HG03159 (cell line): ENCODE results near the gene CMTM1.
"Not testable (repeated sequence)": the region's sequence is repeated elsewhere in the genome, so short reads cannot be mapped to it uniquely, and the experiment has no call there.

Source experiments
- ATAC-seq: cut with Tn5 transposase; IDR thresholded peaks from one replicate; pipeline ENCODE4 v1.9.1; 2021; ENCODE audit warnings: mild to moderate bottlenecking, moderate library complexity; ENCODE audit not compliant: unreplicated experiment

CMTM1 gene

GRCh38 chr16:66561381-66562080 lies 4.7 kb upstream of the CMTM1 start:
- ATAC-seq: no peak

DNA sequence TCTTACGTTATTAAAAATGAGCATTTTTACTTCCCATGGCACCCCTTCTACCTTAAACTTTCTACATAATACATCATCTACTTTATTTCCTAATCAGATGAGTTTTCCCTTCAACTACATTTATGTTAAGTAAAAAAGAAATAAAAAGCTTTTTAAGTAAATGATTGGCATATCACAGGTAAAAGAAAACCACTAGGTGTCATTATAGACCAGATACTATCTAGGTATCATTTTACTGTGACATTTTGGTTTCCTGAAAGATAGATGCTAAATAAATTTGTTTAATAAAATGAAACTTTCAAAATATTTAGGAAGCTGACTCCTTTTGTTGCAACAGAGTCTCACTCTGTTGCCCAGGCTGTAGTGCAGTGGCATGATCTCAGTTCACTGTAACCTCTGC lies 3.8 kb upstream of the CMTM1 start:
- ATAC-seq: no peak

GRCh38 chr16:66562986-66563385 lies 3.3 kb upstream of the CMTM1 start:
- no peak for ATAC-seq

- ATAC-seq: no peak
Observed at GRCh38 chr16:66563574-66564334, 2.5 kb upstream of the CMTM1 start.

DNA sequence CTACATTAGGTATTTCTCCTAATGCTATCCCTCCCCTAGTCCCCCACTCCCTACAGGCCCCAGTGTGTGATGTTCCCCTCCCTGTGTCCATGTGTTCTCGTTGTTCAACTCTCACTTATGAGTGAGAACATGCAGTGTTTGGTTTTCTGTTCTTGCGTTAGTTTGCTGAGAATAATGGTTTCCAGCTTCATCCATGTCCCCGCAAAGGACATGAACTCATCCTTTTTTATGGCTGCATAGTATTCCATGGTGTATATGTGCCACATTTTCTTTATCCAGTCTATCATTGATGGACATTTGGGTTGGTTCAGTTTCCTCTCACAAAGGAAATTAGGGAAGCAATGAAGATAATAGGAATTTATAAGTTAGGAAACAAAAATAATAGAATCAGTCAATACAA lies 1.0 kb downstream of the CMTM1 start:
- not testable (repeated sequence) for ATAC-seq

GRCh38 chr16:66568355-66568754 lies 2.1 kb downstream of the CMTM1 start:
- no peak for ATAC-seq

- ATAC-seq: no peak
Observed at GRCh38 chr16:66569131-66569530, 2.9 kb downstream of the CMTM1 start.

DNA sequence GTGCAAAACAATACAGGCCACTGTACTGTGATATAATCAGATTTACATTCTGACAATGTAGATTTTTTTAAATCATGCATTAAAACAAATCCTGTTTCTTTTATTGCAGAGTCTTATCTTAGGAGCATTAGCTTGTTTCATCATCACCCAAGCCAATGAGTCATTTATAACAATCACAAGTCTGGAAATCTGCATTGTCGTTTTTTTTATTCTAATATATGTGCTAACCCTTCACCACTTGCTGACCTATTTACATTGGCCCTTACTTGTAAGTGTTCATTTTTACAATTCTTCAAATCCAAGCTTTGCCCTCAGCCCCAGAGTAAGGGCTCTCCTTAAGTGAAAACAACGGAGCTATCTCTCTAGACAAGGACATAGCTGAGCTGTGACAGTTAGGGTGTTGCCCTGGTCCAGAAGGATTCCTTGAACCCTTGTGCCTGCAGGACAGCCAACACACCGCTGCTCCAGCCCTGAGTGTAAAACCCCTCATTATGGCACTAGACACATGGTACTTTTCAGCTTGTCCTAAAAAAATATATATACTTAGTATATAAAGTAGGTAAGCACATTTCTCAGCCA lies 3.7 kb downstream of the CMTM1 start:
- no peak for ATAC-seq

DNA sequence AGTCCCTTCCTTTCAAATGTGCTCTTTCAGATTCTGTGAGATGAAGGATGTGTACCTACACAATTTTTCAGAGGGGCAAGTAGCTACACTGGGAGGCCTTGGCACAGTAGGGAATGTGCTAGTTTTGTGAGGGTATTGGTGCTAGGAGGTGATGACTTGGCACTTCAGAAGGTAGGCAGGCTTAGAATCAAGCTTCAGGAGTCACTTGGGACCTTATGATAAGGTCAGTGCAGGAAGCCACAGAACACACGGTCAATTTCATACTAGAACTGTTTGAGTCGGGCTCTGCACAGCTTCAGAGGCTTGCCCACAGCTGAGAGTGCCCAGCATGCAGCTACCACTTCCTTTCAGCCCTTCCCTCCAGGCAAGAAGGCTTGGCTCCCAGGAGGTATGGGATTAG lies 6.1 kb downstream of the CMTM1 start:
- ATAC-seq: no peak

DNA sequence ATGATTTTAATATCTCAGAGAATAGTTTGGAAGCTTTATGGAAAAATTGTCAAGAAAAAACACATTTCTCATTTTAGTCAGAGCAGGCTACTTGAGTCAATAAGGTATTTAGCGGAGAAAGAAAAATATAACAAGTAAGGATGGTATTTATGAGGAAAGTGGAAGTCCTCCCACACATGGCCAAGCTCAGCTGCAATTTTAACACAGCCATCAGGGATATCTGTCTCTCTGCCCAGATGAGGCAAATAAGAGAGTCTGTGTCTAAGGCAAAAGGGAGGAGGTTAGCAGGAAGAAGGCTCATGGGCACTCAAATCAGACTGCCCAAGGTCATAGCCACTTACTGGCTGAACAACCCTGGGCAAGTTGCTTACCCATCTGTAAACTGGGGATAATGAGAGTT lies 7.8 kb downstream of the CMTM1 start:
- ATAC-seq: no peak

DNA sequence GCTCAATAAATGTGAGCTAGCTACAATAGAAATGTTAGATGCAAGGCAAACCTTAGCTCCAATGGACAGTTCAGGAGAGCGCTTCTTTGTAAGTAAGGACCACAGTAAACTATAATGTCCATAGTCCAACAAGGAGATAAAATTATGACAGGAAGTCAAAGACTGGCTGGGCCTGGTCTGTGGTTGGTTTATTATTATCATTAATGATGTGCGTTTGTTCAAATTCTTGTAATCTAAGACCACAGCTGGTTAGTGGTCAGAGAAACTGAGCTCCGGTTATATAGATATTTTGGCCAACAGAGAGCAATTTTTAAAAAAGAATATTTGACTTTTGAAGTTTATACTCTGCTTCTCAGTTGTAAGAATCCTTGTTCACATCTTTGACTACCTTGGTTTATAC lies 8.3 kb downstream of the CMTM1 start:
- ATAC-seq: no peak

DNA sequence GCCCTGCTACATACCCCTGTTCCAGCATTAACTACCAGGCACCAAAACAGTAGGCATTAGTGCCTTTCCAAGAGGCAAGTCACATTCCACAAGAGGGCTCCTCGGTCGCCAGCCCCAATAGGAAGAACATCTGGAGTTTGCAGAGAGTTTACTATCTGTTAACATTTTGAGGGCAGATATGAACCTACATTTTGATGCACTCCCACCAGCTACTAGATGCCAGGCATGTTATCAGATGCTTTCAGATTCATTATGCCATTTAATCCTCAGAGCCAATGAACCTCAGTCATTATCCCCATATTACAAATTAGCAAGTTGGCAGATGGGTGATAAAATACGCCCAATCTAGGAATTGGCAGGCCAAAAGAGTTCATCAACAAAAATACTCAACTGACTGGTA lies 8.8 kb downstream of the CMTM1 start:
- no peak for ATAC-seq

DNA sequence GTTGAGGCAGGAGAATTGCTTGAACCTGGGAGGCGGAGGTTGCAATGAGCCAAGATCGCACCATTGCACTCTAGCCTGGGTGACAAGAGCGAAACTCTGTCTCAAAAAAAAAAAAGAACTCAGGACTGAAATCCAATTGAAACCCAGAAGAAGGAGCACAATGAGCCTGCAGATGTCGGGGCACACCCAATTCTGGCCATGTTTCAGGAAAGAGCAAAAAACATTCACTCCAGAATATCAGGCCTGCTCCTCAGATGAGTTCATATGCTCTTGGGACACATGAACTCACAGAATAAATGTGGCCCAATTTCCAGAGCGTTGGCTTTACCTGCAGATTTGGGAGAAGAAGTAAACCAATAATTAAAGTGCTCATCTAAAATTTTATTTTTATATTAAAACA lies 10.1 kb downstream of the CMTM1 start:
- no peak for ATAC-seq

GRCh38 chr16:66578651-66579531 lies 12.7 kb downstream of the CMTM1 start, which contains the start of gene CMTM2:
TSS of gene CMTM2 (plus strand) at chr16:66579463. CDS start at chr16:66579608, 145 bp downstream.
- ATAC-seq: no peak

GRCh38 chr16:66580605-66581209 lies 14.5 kb downstream of the CMTM1 start:
- ATAC-seq: no peak

GRCh38 chr16:66581246-66581952 lies 15.2 kb downstream of the CMTM1 start:
- no peak for ATAC-seq

- ATAC-seq: no peak
Observed at GRCh38 chr16:66585481-66586239, 19.4 kb downstream of the CMTM1 start.

DNA sequence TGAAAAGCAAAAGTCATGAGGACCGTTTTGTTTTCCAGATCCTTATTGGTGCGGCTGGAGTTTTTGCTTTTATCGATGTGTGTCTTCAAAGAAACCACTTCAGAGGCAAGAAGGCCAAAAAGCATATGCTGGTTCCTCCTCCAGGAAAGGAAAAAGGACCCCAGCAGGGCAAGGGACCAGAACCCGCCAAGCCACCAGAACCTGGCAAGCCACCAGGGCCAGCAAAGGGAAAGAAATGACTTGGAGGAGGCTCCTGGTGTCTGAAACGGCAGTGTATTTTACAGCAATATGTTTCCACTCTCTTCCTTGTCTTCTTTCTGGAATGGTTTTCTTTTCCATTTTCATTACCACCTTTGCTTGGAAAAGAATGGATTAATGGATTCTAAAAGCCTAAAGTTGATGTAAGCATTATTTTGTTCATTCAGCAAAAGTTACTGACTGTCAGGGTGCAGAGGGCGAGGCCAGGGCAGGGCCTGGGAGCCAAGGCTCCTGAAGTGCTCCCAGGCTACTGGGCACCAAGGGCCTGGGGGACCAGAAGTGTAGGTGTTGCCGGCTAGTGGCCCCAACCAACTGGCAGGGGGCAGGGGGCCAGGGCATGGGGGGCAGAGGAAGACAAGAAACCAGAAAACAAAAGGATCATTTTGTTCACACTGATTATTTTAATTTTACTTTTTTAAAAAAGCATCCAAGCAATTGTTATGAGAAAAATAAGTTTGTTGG lies 21.8 kb downstream of the CMTM1 start:
- no peak for ATAC-seq
